WI38 (cell line): Measurements from ENCODE around the gene ZSCAN18.

Experiments used
- H3K4me3 ChIP-seq: 2 replicates; pipeline ENCODE4 v1.5.1; 2011; ENCODE audit warnings: low read depth, mild to moderate bottlenecking, control low read depth, low read length
- CTCF ChIP-seq: IDR thresholded peaks from 2 replicates; pipeline ENCODE4 v1.5.1; 2012; ENCODE audit warnings: low read depth, mild to moderate bottlenecking, control low read depth, low read length

ZSCAN18 gene

GRCh38 chr19:58059671-58060078, 38.4 kb downstream of the ZSCAN18 start:
- H3K4me3 ChIP-seq = peak overlapping the region; percentile 46
- no peak for TF ChIP-seq CTCF

DNA sequence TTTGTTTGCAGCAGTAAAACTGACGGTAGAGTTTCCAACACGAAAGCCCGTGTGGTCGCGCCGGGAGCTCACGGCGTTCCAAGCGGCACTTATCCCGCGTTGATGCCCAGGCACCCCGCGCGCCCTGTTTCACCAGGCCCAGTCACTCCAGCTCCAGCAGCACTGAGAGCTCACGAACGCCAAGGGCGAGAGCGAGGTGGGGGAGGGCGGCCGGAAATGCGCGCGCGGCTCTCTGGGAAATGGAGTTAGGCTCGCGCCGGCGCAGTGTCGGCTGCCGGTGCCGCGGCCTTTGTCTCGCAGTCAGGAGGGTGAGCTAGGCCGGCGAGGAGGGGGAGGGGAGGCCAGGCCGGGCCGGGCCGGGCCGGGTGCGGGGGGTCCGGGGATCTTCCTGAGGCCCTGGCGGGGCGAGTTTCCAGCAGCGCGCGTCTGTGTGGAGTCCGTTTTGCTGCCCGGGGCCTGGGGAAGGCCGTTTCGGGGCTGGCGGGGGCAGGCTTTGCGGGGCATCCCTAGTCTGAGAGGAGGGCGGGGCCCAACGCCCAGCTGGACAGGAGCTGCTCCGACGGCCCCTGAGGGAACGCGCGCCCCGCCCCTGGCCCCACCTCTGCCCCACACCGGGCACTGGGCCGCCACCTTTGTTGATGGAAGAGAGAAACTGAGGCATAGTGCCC, 38.9 kb downstream of the ZSCAN18 start, which contains the start of gene ZNF135:
Gene ZNF135, plus strand, starts transcription at position 280 of the 668 bp plus-strand sequence. CDS start 721 bp downstream, outside the sequence.
- peak within 1 kb of the TSS; percentile 46 for H3K4me3 ChIP-seq
- no peak for TF ChIP-seq CTCF

DNA sequence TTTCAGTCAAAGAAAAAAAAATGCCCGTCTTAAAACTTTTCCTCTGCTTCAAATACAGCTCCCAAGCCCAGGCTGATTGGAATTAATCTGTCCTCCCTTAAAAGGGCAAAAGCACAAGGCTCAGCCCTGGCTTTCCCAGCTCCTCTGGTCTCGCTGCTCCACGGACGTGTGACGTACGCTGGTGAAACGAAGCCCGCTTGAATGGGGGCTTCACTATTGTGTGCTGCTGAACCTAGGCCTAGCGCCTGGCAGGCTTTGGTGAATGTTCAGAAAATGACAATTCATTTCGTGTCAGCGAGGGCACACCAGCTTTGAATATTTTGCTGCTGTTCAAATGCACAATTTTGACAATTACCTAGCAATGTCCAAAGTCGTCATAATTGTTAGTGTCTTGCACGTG, 39.6 kb downstream of the ZSCAN18 start:
- no peak for TF ChIP-seq CTCF
- H3K4me3 ChIP-seq = no peak overlapping the region

- H3K4me3 ChIP-seq = no peak overlapping the region
- TF ChIP-seq CTCF = no peak
Measured at GRCh38 chr19:58056861-58057260, 41.2 kb downstream of the ZSCAN18 start.

DNA sequence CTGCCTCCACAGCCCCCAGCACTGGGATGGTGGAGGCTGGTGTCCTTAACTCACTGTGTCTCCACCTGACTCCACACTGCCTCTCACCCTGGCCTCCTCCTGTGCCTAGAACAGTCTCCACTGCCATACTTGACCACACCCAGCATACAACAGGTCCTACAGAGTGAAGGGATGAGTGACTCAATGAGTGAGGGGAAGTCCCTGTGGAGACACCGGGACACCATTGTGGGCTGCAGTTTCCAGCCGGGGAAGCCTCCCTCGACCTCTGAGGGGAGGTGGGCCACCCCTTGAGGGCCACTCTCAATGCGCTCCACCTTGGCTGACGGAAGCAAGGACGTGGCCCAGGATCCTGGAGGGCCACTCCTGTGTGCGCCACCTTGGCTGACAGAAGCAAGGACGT, 41.8 kb downstream of the ZSCAN18 start:
- no peak overlapping the region for H3K4me3 ChIP-seq
- TF ChIP-seq CTCF = no peak

DNA sequence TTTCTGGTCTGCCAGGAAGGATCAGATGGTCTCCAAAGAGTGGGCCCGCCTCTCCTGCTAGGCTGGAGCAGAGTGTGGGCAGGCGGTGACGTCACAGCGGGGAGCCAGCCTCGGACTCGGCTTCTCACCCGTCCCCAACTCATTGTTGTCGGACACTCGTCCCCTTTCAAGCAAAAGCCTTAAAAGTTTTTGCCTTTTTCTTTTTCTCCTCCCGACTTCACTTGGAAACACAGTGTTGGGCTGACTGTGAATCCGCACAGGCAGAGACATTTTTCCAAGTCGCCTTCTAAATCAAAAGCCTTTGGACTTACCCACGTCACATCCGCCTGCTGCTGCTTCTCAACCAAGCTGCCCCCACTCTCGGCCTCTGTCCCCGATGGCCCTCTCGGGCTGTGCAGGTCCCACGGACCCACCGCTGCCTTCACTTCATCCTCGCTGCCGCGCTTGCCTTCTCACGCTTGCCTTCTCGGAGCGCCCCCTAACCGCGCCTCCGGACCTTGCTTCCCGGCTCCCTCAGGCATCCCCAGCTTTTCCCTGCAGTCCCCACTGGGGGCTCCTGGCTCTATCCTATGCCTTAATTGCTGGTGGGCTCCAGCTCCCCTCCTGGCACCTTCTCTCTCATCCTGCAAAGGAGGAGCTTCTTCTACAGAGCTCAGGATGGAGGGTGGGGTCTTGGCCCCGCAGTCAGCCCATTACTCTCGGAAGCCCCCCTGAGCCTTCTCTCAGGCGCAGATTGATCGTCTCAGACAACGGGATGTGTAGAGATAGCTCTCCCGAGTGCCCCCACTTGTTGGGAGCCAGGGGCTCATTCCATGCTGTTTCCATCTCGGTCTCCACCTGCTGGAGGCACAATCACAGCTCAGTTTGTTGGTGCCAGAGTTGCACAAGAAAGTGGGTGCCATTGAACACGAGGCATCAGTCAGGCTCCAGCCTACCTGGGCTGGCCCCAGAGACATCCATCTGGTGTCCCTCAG, 42.8 kb downstream of the ZSCAN18 start:
- peak overlapping the region; percentile 53 for H3K4me3 ChIP-seq
- TF ChIP-seq CTCF = no peak

- TF ChIP-seq CTCF = no peak
- H3K4me3 ChIP-seq = no peak overlapping the region
Measured at GRCh38 chr19:58053480-58054156, 44.4 kb downstream of the ZSCAN18 start.
